GM13976 (cell line): ENCODE results near the gene UMPS.
A peak's percentile ranks its signal among the peaks of the same experiment; 100 is the strongest.
"Not testable (repeated sequence)": the region's sequence is repeated elsewhere in the genome, so short reads cannot be mapped to it uniquely, and the experiment has no call there.

Experiments
- DNase-seq: peaks from one replicate; pipeline ENCODE4 v3.0.0; 2012; ENCODE audit warnings: low spot score
- in situ Hi-C: fragments of 300-500 bp; cut with MboI; formaldehyde crosslinking; loops from one replicate; pipeline ENCODE4 v1.12.0; 2022; ENCODE audit warnings: low sequenced_read_pairs, mixed read lengths, inconsistent platforms; ENCODE audit not compliant: unreplicated experiment
- TF ChIP-seq, protein P1 (sequence below): IDR thresholded peaks from 2 replicates; pipeline ENCODE4 v1.5.1; 2012; ENCODE audit warnings: borderline replicate concordance, mild to moderate bottlenecking; ENCODE audit not compliant: insufficient read depth; ENCODE audit errors: extremely low read depth, missing control alignments, control extremely low read depth

Gene UMPS

GRCh38 chr3:124752051-124752450 is 21.8 kb downstream of the UMPS start:
- TF ChIP-seq, protein P1, sequence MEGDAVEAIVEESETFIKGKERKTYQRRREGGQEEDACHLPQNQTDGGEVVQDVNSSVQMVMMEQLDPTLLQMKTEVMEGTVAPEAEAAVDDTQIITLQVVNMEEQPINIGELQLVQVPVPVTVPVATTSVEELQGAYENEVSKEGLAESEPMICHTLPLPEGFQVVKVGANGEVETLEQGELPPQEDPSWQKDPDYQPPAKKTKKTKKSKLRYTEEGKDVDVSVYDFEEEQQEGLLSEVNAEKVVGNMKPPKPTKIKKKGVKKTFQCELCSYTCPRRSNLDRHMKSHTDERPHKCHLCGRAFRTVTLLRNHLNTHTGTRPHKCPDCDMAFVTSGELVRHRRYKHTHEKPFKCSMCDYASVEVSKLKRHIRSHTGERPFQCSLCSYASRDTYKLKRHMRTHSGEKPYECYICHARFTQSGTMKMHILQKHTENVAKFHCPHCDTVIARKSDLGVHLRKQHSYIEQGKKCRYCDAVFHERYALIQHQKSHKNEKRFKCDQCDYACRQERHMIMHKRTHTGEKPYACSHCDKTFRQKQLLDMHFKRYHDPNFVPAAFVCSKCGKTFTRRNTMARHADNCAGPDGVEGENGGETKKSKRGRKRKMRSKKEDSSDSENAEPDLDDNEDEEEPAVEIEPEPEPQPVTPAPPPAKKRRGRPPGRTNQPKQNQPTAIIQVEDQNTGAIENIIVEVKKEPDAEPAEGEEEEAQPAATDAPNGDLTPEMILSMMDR = no peak
- no peak for DNase-seq
- in situ Hi-C loops = loop anchor here (25.0 kb wide), 2 partner anchors 685 to 835 kb away; partner anchors contain the start of gene OSBPL11

DNA sequence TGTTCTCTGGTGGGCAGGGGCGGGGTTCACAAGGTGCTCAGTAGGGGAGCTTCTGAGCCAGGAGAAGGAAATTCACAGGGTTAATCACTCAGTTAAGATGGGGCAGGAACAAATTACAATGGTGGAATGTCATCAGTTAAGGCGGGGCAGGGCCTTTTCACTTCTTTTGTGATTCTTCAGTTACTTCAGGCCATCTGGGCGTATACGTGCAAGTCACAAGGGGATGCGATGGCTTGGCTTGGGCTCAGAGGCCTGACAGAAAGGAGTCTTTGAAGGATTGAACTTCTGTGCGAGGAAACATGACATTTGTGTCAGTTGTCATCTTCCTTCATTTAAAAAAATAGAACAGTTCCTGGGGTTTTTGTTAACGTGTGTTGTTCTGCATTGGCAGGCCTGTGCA is 27.7 kb downstream of the UMPS start:
- not testable (repeated sequence) for DNase-seq
- in situ Hi-C loops = loop anchor here (25.0 kb wide), 2 partner anchors 679 to 829 kb away; partner anchors contain the start of gene OSBPL11

DNA sequence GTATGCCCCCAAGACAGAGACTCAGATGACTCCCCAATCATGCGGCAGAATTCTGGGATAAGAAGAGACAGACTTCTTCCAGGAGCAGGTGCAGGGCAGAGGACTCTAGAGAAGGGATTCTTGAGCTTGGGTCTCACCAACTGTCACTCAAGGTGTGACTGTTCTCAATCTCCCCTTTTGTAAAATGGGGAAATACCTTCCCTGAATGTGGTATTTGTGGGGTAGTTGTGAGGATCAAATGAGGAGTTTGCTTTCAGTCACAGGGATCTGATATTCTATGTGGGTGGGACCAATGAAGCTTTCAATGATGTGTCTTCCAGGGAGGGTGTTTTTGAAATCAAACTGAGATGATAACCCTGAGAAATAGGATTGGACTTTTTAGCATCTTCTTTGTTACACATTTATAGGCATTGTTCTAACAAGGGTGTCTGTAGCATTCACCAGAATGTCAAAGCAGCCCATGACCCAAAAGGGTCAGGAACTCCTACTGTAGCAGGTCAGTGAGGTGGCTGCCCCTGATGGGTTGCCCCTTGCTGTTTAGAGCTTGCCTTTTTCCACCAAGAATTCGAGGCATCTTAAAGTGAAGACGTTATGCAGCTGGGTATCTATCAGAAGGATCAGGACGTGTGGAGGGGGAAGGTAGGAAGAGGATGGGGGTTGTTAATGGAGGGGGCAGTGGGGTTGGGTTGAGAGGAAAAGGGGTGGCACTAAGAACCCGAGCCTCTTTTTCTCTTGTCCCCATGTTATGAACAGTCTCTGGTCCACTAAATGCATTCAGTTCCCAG is 28.8 kb downstream of the UMPS start:
- in situ Hi-C loops = loop anchor here (25.0 kb wide), 2 partner anchors 678 to 828 kb away; partner anchors contain the start of gene OSBPL11
- TF ChIP-seq, protein P1 = no peak
- no peak for DNase-seq

DNA sequence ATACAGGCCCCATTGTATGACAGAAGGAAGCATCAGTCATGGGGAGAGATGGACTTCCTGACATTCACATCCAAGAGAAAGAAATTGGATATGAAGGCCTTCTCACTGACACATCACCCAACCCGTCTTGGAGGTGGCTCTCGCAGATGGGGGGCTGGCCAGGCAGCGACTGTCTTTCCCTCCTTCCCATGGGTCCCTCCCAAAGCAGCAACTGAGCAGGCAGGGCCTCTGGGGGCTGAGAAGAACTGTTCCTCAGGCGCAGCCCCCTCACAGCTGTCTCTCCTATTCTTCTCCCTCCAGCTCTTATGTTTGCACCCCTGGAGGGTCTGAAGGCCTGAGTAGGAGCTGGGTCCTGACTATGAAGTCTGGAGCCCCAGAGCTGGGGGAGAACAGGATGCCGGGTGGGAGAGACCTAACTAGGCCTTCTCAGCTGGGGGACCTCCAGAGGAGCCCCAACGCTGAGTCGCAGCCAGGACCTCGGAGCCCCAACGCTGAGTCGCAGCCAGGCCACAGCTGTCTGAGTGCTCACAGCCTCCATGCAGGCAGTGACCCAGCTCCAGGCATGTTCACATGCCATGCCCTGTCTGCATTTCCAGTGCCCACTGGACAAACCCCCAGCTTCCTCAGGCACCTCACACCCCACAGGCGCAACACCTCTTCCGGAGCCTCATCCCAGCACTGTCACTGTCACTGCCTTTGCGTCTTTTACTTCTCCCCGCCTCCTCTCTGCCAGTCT is 29.6 kb downstream of the UMPS start:
- in situ Hi-C loops = loop anchor here (5.0 to 25.0 kb wide), 3 partner anchors 142 to 827 kb away; partner anchors contain the start of gene OSBPL11
- TF ChIP-seq, protein P1 = no peak
- no peak for DNase-seq

GRCh38 chr3:124760601-124761000 is 30.3 kb downstream of the UMPS start:
- TF ChIP-seq, protein P1 = no peak
- in situ Hi-C loops = loop anchor here (5.0 to 25.0 kb wide), 3 partner anchors 142 to 827 kb away; partner anchors contain the start of gene OSBPL11
- DNase-seq = no peak

DNA sequence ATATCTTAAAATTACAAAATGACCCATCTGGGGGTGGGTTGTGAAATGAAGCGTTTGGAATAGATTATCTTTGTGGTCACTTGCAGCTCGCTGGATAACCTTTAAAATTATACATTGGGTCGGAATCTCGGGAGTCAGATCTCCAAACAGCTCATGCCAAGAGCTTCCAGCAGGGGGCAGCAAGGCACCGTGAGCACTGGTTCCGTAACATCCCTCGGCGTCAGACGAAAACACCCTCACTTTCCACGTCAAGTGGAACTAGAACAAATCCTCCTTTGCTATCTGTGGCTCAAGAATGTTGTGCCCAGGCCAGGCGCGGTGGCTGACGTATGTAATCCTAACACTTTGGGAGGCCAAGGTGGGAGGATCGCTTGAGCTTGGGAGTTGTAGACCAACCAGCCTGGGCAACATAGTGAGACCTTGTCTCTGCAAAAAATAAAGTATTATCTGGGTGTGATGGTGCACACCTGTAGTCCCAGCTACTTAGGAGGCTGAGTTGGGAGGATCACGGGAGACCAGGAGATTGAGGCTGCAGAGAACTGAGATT is 31.1 kb downstream of the UMPS start:
- in situ Hi-C loops = loop anchor here (5.0 to 25.0 kb wide), 3 partner anchors 141 to 826 kb away; partner anchors contain the start of gene OSBPL11
- DNase-seq = peak; percentile 81
- TF ChIP-seq, protein P1 = peak; percentile 94
